Islet of Langerhans (tissue), 1 donor: ENCODE data around the gene DPPA4.

ENCODE experiments used
- FAIRE-seq: peaks from one replicate; lab custom pipeline; 2011; peaks lifted over from hg19 to GRCh38; lab: Jason Lieb, UNC

The DPPA4 gene

DNA sequence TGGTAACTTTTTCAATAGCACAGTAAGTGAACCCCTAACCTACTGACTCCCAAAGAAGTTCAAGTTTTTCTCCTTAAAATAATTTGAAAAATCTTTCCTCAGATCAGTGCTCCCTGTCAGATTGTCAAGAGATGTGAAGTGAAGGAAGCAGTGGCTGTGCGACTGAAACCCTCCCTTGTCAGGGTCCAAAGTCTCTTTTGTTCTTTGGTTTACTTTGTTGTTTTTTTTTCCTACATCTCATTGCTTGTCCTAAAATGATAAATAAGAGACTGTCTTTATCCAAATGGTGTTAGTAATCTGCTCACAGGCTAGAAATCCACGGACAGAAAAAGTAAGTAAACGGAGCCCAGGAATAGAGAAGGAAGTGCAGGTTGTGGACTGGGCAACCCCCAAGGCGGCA lies 976 bp upstream of the DPPA4 start:
- FAIRE-seq, result no peak

DNA sequence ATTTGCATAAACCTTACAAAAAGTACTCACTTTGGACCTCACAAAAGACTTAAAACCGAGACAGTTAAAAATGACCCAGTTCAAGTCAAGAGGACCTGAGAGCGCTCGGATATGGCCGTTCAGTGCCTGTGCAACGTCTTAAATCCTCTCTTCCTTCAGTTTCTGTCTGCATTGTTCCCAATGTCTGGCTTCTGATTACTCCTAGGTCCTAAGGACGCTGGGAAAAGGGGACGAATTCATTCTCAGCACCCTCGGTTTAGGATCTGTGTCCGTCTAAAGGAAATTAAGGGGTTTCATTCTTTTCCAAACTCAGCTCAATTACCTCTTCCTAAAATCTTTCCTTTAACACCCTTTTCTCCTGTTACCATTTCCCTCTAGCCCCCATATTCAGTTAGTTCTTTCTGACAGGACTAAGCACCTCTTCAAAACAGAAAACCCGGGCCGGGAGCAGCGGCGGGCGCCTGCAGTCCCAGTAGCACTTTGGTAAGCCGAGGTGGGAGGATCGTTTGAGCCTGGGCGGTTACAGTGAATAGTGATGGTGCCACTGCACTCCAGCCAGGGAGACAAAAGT lies 970 bp downstream of the DPPA4 start:
- no peak for FAIRE-seq

DNA sequence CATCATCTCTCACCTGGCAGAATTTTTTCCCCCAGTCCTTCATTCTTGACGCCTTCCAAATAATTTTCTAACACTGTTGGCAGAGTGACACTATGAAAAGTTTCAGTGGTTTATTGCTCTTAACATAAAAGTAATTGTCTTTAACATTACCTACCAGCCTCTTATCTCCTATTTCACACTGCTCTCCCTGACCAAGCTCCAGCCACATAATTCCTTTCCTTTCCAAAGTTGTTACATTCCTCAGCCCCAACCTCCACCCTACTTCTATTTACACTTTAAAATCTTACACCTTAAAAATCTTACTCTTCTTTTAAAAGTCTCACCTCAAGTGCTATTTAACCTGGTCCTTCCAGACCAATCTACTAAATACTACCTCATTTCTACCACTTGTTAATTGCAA lies 2.8 kb downstream of the DPPA4 start:
- FAIRE-seq, result no peak

DNA sequence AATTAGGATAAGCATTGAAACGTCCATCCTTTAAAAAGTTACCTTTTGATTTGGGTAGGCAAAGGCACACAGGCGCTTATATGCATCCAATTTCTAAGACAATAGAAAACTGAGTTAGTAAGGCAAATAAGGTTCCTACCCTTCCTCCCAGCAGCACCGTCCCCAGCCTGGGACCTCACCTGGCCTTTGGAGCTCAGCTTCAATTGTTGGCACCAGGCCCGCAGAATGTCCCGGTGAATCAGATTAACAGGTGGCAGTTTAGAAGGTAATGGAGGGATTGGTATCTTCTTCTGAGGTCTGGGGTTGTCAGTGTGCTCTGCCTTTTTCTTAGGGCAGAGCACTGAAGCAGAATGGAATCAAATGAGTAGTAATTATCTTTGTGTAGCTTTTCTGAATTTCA lies 5.7 kb downstream of the DPPA4 start:
- FAIRE-seq, result no peak

DNA sequence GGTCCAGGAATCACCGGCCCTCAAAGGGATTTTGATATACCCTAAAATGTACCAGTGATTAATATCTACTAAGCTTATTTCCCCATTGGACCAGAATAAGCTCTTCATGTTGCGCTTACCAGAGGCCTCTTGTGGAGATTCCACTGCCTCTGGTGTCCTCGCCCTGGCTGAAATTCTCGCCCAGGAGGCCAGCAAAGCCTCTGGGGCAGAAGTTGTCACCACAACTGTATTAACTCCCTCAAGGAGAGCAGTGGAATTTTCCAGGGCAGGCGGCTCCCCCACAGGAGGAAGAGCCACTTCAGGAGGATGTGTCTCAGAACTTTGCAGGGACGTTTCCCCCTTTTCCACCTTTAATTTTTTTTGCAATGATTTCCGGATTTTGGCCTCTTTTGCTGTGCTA lies 6.9 kb downstream of the DPPA4 start:
- FAIRE-seq, result no peak

DNA sequence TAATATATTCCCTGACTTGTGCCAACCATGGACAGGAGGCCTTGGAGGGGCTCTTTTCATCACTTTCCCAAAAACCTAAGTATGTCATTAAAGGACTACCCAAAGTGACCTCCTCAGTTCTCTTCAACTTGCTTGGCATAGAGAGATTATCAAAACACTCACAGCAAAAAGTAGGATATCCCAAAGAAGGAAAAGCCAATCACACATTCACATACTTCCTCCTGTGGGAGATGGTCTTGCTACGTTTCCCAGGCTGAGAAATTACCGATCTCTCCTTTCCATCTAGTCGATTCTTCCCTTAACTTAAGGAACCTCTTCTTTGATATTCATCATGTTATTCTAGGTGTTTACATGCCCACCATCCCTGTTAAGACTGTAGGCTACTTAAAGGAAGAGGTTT lies 9.1 kb downstream of the DPPA4 start:
- FAIRE-seq, result no peak

DNA sequence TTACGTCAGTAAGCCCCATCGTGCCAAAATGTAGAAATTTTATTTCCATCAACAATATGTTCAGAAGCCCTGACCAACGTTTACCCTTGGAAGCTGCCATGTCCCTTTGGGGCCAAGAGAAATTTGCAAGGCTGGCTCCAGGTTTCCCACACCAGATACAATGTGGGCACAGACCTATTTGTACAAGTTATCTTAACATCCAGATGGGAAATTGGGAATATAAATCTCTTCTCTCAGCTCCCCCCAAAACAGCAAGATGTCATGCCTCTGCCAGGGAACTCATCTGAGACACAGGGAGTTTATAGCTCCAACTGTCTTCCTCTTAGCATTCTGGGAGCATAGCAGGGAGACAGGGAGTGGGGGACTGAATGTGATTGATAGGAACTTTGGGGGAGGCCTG lies 11.7 kb downstream of the DPPA4 start:
- no peak for FAIRE-seq

DNA sequence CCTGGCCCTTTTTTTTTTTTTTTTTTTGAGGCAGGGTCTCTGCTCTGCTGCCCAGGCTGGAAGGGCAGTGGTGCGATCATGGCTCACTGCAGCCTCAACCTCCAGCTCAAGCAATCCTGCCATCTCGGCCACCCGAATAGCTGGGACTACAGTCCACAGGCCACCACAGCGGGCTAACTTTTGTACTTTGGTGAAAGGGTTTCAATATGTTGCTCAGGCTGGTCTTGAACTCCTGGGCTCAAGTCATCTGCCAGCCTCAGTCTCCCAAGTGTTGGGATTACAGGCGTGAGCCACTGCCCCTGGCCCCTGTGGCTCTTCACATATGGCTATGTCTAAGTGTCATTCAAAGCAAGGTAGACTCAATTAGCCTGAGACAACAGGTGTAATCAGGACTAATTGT lies 12.2 kb downstream of the DPPA4 start:
- no peak for FAIRE-seq

DNA sequence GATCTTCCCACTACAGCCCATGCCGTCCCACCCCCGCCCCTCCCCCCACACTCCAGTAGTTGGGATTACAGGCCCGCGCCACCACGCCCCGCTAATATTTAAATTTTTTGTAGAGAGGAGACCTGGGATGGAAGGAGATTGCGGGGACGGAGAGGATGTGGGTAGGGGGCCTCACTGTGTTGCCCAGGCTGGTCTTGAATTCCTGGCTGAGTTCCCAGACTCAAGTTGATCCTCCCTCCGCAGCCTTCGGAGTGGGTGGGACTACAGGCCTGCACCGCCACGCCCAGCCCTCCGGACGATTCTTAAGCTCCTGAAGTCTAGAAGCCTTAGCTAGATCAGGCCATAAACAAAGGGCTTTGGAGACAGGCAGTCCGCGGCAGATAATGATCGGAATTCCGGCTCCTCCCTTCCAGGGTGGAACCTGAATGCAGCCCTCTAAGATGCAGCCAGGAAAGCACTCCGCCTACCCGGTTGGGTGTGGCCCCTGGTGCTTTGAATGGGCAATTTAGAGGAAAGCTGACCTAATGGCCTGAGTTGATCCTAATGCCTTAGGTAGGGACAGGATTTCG lies 21.1 kb downstream of the DPPA4 start, which contains the start of gene DPPA2:
TSS of gene DPPA2 (minus strand) at position 356 of the 569 bp plus-strand sequence. CDS start 1,975 bp downstream, outside the sequence.
- no peak for FAIRE-seq

DNA sequence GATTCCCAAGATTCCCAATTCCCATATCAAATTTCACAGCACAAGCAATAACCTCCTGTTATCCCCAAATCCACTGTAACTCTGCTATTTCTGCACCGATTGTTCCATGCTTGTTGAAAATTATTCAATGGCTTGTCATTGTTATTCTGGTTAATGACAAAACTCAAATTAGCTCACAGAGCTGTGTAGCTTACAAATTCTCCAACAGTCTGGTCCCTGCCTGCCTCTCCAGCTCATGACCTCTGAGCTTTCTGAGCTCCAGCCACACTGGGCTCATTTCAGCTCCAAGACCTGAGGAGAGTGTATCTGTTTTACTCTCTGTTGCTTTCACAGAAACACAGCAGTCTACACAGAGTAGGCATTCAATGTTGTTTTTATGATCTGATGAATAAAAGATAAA lies 24.3 kb downstream of the DPPA4 start:
- no peak for FAIRE-seq

DNA sequence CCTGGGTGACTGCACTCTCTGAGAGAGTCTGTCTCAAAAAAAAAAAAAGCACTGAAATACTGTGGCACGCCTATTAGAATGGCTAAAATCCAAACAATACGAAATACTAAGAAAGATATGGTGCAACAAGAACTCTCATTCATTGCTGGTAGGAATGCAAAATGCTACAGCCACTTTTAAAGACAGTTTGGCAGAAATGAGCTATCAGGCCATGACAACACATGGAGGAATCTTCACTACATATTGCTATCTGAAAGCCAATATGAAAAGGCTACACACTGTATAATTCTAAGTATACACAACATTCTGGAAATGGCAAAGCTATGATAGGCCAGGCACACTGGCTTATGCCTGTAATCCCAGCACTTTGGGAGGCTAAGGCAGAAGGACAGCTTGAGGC lies 39.9 kb downstream of the DPPA4 start:
- FAIRE-seq, result no peak

DNA sequence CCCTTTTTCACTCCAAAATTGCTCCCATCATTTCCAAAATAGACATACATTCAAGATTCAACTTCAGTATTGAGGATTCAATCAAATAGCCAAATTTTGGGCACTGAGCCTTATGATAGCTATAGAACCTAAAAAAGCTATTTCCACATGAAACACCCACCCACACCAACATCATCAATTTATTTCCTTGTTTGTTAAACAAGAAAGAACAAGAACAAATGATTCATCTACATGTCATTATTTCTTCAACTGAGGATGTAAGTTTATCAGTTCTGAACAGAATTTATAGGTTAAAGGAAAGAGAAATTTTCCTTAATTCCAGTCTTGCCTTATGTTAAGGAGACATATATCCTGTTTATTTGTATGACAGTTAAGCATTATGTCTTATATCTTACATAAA lies 53.3 kb downstream of the DPPA4 start:
- no peak for FAIRE-seq

DNA sequence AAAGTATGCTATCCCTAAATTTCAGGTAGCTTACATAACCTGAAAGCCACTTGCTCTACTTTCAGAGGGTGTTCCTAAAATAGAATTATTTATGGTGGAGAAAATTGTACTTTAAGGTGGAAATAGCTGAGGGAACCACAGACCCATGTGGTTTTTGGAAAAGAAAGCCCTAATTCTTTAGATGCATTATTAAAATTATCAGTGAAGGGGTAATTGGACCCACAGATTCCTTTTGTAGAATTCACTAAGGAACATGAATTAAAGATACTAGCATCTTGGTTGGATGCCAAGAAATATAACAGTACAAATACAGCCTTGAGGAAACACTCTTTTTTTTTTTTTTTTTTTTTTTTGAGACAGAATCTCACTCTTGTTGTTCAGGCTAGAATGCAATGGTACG lies 58.8 kb downstream of the DPPA4 start:
- no peak for FAIRE-seq

DNA sequence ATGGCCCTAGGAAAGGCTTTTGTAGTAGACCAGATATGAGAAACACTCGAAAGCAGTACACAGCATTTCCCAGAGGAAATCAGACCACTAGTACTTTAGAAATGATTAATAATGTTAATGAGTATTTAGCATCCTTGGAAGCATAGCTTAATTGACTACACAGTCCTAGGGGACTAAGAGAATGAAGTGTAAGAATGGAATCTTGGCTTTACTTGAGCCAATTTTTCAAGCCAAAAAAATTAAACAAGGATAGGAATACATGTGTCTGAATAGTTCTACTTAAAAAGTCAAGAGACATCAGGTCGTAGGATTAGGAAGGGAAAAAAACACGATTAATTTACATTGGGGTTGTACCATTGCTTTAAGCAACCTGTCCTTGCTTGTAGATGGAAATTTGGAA lies 59.2 kb downstream of the DPPA4 start:
- FAIRE-seq, result no peak
